OCI-LY7 (cell line): ENCODE measurements around the gene ATP11A.

Experiments used
- CTCF ChIP-seq: fragments of 200-600 bp; sonication (generic); conservative IDR thresholded peaks from 2 replicates; pipeline ENCODE4 v1.5.1; 2014; ENCODE audit warnings: mild to moderate bottlenecking, antibody characterized with exemption, low read length, moderate library complexity, mixed read lengths
- EZH2phosphoT487 ChIP-seq: fragments of 200-600 bp; sonication (generic); IDR thresholded peaks from 2 replicates; pipeline ENCODE4 v1.6.1; 2018; ENCODE audit warnings: low read depth, borderline replicate concordance, mild to moderate bottlenecking, mixed run types, antibody characterized with exemption, low read length, moderate library complexity, mixed read lengths

- TF ChIP-seq CTCF (no peak), EZH2phosphoT487 (no peak)
Observed at GRCh38 chr13:112902101-112902651, 212.3 kb downstream of the ATP11A start.
